GM12878 (cell line): ENCODE results near the gene DRC1.

Experiments
- CBX3 ChIP-seq: fragments of 200-600 bp; sonication (generic); IDR thresholded peaks from 2 replicates; pipeline ENCODE4 v1.6.1; 2016; ENCODE audit warnings: low read depth, borderline replicate concordance
- EP300 ChIP-seq, 2 experiments: fragments of 150-350 bp in 1 of 2; IDR thresholded peaks; 2 replicates each; pipeline ENCODE4 v1.6.1; 2011 to 2012; ENCODE audit warnings: low read depth in 2 of 2, low read length in 2 of 2, borderline replicate concordance in 1 of 2, improper control_type of control experiment in 1 of 2, inconsistent platforms in 1 of 2; ENCODE audit not compliant: control insufficient read depth in 1 of 2
- GABPA ChIP-seq: IDR thresholded peaks from 2 replicates; pipeline ENCODE4 v1.6.1; 2014; ENCODE audit warnings: antibody characterized with exemption, low read depth, mild to moderate bottlenecking, inconsistent platforms
- JUND ChIP-seq: IDR thresholded peaks from 2 replicates; pipeline ENCODE4 v1.6.1; 2012; ENCODE audit warnings: low read depth, mild to moderate bottlenecking, low read length, improper control_type of control experiment, moderate library complexity
- NFIC ChIP-seq: IDR thresholded peaks from 2 replicates; pipeline ENCODE4 v1.6.1; 2012; ENCODE audit warnings: low read depth, mild to moderate bottlenecking, inconsistent platforms, low read length, moderate library complexity
- POLR2A ChIP-seq: IDR thresholded peaks from 2 replicates; pipeline ENCODE4 v1.6.1; 2011; ENCODE audit warnings: low read depth, mild to moderate bottlenecking, low read length
- POLR2AphosphoS5 ChIP-seq: IDR thresholded peaks from 2 replicates; pipeline ENCODE4 v1.6.1; 2011; ENCODE audit warnings: mild to moderate bottlenecking, low read length, inconsistent platforms
- RAD51 ChIP-seq: fragments of 450-650 bp; IDR thresholded peaks from 2 replicates; pipeline ENCODE4 v1.6.1; 2016; ENCODE audit warnings: moderate library complexity, mild to moderate bottlenecking, inconsistent platforms
- SRF ChIP-seq, 2 experiments: IDR thresholded peaks; 2 replicates each; pipeline ENCODE4 v1.6.1; 2011; ENCODE audit warnings: low read depth in 2 of 2, low read length in 2 of 2, mild to moderate bottlenecking in 1 of 2, moderate library complexity in 1 of 2
- SUZ12 ChIP-seq: fragments of 200-600 bp; sonication (generic); IDR thresholded peaks from one replicate; pipeline ENCODE4 v1.6.1; 2018; ENCODE audit warnings: antibody characterized with exemption, mild to moderate bottlenecking; ENCODE audit not compliant: unreplicated experiment
- TF ChIP-seq, protein P1 (sequence below), 3 experiments: IDR thresholded peaks in 2 of 3; conservative IDR thresholded peaks in 1 of 3; 2 replicates each; pipeline ENCODE4 v1.5.1; 2011; ENCODE audit warnings: low read depth in 3 of 3, low read length in 3 of 3, mild to moderate bottlenecking in 3 of 3, control low read depth in 2 of 3, moderate library complexity in 2 of 3, inconsistent platforms in 1 of 3, mixed read lengths in 1 of 3; ENCODE audit not compliant: control insufficient read depth in 2 of 3, insufficient read depth in 1 of 3; ENCODE audit errors: extremely low read depth in 1 of 3
- TF ChIP-seq, protein P2 (sequence below): IDR thresholded peaks from 2 replicates; pipeline ENCODE4 v1.6.1; 2011; ENCODE audit warnings: borderline replicate concordance, low read depth, mild to moderate bottlenecking, moderate library complexity, low read length; ENCODE audit not compliant: insufficient read depth, poor library complexity, severe bottlenecking
- TF ChIP-seq, protein P3 (sequence below): IDR thresholded peaks from 2 replicates; pipeline ENCODE4 v1.6.1; 2011; ENCODE audit warnings: low read depth, mild to moderate bottlenecking, low read length, moderate library complexity, borderline replicate concordance; ENCODE audit errors: extremely low read depth

DNA sequence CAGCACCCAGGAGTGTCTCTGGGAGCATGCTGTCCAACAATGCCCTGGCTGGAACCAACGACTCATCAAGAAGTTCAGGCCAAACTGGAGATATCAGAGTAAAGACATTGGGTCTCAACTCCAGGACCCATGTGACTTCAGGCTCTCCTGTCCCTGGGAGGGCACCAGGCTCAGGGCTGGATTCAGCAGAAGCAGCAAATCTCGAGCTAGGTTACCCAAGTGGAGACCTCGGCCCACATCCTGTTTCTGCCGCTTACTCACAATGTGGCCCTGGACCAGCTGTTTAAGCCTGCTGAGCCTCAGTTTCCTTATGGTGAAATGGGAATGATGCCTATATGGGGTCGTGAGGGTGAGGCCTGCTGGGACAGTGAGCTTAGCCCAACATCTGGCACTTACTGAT is 85.5 kb downstream of the DRC1 start:
- no peak for TF ChIP-seq POLR2AphosphoS5
- no peak for TF ChIP-seq SRF (IDR thresholded peaks at IDR 0.05; ENCODE audit: low read depth in 2 of 2, low read length in 2 of 2)
- no peak for TF ChIP-seq POLR2A
- TF ChIP-seq, protein P1, sequence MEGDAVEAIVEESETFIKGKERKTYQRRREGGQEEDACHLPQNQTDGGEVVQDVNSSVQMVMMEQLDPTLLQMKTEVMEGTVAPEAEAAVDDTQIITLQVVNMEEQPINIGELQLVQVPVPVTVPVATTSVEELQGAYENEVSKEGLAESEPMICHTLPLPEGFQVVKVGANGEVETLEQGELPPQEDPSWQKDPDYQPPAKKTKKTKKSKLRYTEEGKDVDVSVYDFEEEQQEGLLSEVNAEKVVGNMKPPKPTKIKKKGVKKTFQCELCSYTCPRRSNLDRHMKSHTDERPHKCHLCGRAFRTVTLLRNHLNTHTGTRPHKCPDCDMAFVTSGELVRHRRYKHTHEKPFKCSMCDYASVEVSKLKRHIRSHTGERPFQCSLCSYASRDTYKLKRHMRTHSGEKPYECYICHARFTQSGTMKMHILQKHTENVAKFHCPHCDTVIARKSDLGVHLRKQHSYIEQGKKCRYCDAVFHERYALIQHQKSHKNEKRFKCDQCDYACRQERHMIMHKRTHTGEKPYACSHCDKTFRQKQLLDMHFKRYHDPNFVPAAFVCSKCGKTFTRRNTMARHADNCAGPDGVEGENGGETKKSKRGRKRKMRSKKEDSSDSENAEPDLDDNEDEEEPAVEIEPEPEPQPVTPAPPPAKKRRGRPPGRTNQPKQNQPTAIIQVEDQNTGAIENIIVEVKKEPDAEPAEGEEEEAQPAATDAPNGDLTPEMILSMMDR (IDR thresholded peaks at IDR 0.05 in 2 of 3, conservative IDR thresholded peaks at IDR 0.05 in 1 of 3; ENCODE audit: control insufficient read depth in 2 of 3, extremely low read depth in 1 of 3, insufficient read depth in 1 of 3, low read depth in 3 of 3, low read length in 3 of 3), result no peak
- TF ChIP-seq CBX3, result no peak
- TF ChIP-seq NFIC, result no peak
- TF ChIP-seq RAD51, result no peak
- no peak for TF ChIP-seq GABPA
- TF ChIP-seq JUND, result no peak
- no peak for TF ChIP-seq EP300 (IDR thresholded peaks at IDR 0.05; ENCODE audit: borderline replicate concordance in 1 of 2, control insufficient read depth in 1 of 2, low read depth in 2 of 2, low read length in 2 of 2)
- TF ChIP-seq, protein P2, sequence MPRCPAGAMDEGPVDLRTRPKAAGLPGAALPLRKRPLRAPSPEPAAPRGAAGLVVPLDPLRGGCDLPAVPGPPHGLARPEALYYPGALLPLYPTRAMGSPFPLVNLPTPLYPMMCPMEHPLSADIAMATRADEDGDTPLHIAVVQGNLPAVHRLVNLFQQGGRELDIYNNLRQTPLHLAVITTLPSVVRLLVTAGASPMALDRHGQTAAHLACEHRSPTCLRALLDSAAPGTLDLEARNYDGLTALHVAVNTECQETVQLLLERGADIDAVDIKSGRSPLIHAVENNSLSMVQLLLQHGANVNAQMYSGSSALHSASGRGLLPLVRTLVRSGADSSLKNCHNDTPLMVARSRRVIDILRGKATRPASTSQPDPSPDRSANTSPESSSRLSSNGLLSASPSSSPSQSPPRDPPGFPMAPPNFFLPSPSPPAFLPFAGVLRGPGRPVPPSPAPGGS, result no peak
- TF ChIP-seq SUZ12, result no peak
- TF ChIP-seq, protein P3, sequence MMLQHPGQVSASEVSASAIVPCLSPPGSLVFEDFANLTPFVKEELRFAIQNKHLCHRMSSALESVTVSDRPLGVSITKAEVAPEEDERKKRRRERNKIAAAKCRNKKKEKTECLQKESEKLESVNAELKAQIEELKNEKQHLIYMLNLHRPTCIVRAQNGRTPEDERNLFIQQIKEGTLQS, result no peak
